Thoracic aorta (tissue), 2 donors: ENCODE measurements around the gene PIP4P1. TPM values are rescaled to one million over a fixed set of nuclear protein-coding genes. Genes with fewer than 3 reads are reported as not detected.

Source experiments
- ATAC-seq: fragments of 150-250 bp; one replicate; pipeline ENCODE4 v1.8.0; 2017; ENCODE audit warnings: low read depth; ENCODE audit not compliant: insufficient number of reproducible peaks, low FRiP score
- DNase-seq: peaks from one replicate; pipeline ENCODE4 v3.0.0-alpha.2; 2020; ENCODE audit warnings: low spot score
- H3K27ac ChIP-seq, 2 donors: fragments of 200-600 bp; sonication (generic); 1 replicate in 1 of 2; 2 replicates in 1 of 2; pipeline ENCODE4 v1.5.1; 2016; ENCODE audit warnings: mild to moderate bottlenecking in 2 of 2, moderate library complexity in 2 of 2
- H3K27me3 ChIP-seq: fragments of 200-600 bp; sonication (generic); replicated peaks from 2 replicates; pipeline ENCODE4 v1.6.0; 2016; ENCODE audit warnings: mild to moderate bottlenecking; ENCODE audit not compliant: insufficient read depth
- H3K36me3 ChIP-seq: fragments of 200-600 bp; sonication (generic); one replicate; pipeline ENCODE4 v1.5.1; 2016
- H3K4me1 ChIP-seq, 2 donors: fragments of 200-600 bp; sonication (generic); 1 replicate in 1 of 2; 2 replicates in 1 of 2; pipeline versions ENCODE4 v1.5.1 to v1.6.0; 2016; ENCODE audit warnings: low read depth in 2 of 2, mild to moderate bottlenecking in 1 of 2; ENCODE audit not compliant: control insufficient read depth in 1 of 2
- H3K4me3 ChIP-seq: fragments of 200-600 bp; sonication (generic); 2 replicates; pipeline ENCODE4 v1.5.1; 2016; ENCODE audit warnings: mild to moderate bottlenecking
- H3K9me3 ChIP-seq: fragments of 200-600 bp; sonication (generic); 2 replicates; pipeline ENCODE4 v1.5.1; 2016
- total RNA-seq, 2 donors: library from RNA; depleted of rRNA; stranded (reverse); fragments of >200 nt; gene quantifications; one replicate each; pipeline versions ENCODE4 v1.1.0 to v1.2.3, GENCODE V29; 2016
- TF ChIP-seq, protein P1 (sequence below): fragments of 200-600 bp; sonication (generic); IDR thresholded peaks from one replicate; pipeline ENCODE4 v1.5.1; 2019; ENCODE audit warnings: antibody characterized with exemption

PIP4P1 gene
- total RNA-seq, 2 donors from 2014 or later: 11.6 to 13.8 TPM

DNA sequence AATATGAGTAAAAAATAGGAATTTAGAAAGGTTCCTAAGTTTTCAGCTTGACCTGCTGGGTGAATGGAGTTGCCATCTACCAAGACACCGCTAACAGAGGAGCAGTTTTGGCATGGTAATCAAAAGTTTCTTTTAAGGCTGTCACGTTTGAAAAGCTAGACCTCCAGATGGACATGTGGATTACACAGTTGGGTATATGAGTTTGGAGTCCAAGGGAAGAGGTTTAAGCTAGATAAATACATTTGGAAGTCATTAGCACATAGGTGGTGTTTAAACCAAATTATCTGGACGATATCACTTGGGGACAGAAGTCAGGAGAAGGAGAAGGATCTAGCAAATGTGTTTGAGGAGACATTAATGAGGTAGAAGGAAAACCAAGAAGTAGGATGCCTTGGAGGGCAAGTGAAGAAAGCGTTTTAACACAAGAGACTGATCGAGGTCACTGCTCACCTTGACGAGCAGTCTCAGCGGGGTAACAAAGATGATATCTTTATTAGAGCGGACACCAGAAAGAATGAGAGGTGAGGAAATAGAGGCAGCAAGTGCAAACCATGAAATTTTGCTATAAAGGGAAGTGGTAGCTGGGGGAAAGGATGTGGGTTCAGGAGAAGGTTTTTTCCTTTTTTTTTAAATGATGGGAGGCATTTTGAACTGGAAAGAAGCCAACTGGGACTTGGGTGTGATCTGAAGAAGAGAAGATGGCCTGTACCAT, 25.6 kb upstream of the PIP4P1 start:
- DNase-seq (no peak), ATAC-seq (no peak)
- TF ChIP-seq, protein P1, sequence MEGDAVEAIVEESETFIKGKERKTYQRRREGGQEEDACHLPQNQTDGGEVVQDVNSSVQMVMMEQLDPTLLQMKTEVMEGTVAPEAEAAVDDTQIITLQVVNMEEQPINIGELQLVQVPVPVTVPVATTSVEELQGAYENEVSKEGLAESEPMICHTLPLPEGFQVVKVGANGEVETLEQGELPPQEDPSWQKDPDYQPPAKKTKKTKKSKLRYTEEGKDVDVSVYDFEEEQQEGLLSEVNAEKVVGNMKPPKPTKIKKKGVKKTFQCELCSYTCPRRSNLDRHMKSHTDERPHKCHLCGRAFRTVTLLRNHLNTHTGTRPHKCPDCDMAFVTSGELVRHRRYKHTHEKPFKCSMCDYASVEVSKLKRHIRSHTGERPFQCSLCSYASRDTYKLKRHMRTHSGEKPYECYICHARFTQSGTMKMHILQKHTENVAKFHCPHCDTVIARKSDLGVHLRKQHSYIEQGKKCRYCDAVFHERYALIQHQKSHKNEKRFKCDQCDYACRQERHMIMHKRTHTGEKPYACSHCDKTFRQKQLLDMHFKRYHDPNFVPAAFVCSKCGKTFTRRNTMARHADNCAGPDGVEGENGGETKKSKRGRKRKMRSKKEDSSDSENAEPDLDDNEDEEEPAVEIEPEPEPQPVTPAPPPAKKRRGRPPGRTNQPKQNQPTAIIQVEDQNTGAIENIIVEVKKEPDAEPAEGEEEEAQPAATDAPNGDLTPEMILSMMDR: no peak

DNA sequence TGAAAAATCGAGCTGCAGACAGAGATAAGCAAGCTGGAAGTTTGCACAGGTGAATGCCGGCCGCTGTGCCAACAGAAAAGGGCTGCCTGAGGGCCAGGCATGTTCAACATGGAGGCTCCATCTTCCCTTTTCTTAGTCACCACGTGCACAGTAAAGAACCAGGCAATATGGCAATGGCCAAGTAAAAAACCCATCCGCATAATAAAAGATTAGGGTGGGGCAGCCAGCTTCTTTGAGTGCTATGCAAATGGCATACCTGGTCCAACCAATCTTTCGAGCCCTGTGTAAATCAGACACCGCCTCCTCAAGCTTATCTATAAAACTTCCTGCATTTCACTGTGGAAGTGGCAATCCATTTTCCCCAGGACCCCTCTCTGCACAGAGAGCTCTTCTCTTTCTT, 24.7 kb upstream of the PIP4P1 start:
- Histone ChIP-seq H3K27me3 (no peaks in the 10 kb centered on the region), H3K36me3 (no peaks in the 10 kb centered on the region), H3K4me1 (no peaks in the 10 kb centered on the region), H3K9me3 (no peaks in the 10 kb centered on the region), H3K4me3 (no peak overlapping the region), H3K27ac (no peak overlapping the region)
- no peak for DNase-seq
- TF ChIP-seq, protein P1: no peak
- no peak for ATAC-seq

More for the DNA sequence above, 25.6 kb upstream of the PIP4P1 start:
- Histone ChIP-seq H3K27ac (no peak overlapping the region), H3K27me3 (no peaks in the 10 kb centered on the region), H3K4me1 (no peaks in the 10 kb centered on the region), H3K9me3 (no peaks in the 10 kb centered on the region), H3K4me3 (no peak overlapping the region), H3K36me3 (no peaks in the 10 kb centered on the region)

DNA sequence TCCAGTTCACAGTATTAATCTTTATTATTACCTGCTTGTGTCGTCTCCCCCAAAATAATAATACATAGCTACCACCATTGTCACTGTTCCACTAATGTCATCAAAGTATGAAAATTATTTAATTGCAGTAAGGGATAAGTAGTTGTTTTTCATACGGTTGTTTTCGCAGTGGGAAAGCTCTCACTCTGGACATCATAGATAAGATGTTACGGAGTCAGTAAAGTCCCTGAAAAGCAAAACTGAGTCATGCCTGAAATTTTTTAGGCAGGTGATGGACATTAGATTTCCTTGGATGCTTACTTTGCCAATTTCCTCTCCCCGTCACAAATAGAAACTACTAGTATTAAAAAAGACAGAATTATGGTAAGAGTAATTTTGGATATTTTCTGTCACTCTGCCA, 21.1 kb upstream of the PIP4P1 start:
- DNase-seq (no peak), ATAC-seq (no peak)
- H3K4me3 ChIP-seq: no peak overlapping the region
- TF ChIP-seq, protein P1: no peak
- no peaks in the 10 kb centered on the region for H3K36me3 ChIP-seq
- peaks cover 2 to 4% of the 10 kb centered on the region in 2 donors for H3K4me1 ChIP-seq
- H3K9me3 ChIP-seq: no peaks in the 10 kb centered on the region
- H3K27me3 ChIP-seq: no peaks in the 10 kb centered on the region
- H3K27ac ChIP-seq: no peak overlapping the region

DNA sequence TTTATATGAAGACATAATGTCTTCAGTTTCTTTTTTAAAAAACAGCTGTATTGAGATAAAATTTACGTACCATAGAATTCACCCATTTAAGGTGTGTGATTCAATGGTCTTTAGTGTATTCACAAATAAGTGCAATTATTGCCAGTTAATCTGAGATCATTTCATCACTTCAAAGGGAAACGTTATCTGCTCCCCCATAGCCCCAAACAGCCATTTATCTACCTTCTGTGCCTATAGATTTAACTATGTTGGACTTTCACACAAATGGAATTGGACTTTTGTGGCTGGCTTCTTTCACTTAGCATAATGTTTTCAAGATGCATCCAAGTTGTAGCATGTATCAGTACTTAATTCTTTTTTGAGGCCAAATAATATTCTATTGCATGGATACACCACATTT, 17.7 kb upstream of the PIP4P1 start:
- ATAC-seq: no peak
- Histone ChIP-seq H3K27me3 (no peaks in the 10 kb centered on the region), H3K27ac (no peak overlapping the region), H3K4me3 (no peak overlapping the region), H3K9me3 (no peaks in the 10 kb centered on the region), H3K4me1 (peaks cover 5 to 6% of the 10 kb centered on the region in 2 donors), H3K36me3 (peaks cover 14% of the 10 kb centered on the region)
- TF ChIP-seq, protein P1: no peak
- no peak for DNase-seq

DNA sequence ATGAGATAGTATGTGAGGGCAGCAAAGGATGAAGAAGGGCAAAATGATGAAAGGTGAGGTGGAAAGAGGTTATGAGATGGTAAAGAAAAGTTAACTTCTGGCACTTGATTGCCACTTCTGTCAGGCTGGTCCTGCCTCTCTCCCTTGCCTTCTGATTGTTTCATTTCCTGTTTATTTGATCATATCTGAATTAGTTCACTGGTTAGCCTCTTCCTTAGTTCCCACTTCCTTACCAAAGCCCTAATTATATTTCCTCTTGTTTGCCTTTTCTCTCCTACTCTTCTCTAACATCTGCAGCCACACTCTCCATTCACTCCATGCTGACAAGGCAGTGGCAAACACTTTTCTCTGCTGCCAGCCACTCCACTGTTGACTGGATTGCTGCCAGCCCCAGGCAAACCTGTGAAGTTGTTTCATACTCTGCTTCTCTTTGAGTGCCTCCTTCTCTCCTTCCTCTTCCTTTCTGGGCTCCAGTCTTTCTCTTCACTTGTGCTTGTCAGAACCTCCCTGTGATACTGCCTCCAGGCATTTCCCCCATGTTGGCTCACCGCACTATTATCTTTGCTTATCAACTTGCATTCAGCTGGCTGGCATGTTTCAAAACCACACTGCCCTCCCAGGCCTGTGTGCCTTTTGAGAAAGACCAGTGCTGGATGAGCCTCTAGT, 16.1 kb upstream of the PIP4P1 start:
- TF ChIP-seq, protein P1: no peak
- no peaks in the 10 kb centered on the region for H3K27me3 ChIP-seq
- H3K4me1 ChIP-seq: peaks cover 5 to 6% of the 10 kb centered on the region in 2 donors
- peaks cover 14% of the 10 kb centered on the region for H3K36me3 ChIP-seq
- ATAC-seq (no peak), DNase-seq (no peak)
- H3K4me3 ChIP-seq: no peak overlapping the region
- no peaks in the 10 kb centered on the region for H3K9me3 ChIP-seq
- H3K27ac ChIP-seq: no peak overlapping the region
